Measurements from ENCODE around the gene WDPCP. TPM values are rescaled to one million over a fixed set of nuclear protein-coding genes. Genes with fewer than 3 reads are reported as not detected.

The WDPCP gene
- total and polyA plus RNA-seq, 2 of the 4 experiments (the other 2 are of a cell fraction): 2.2 to 10.2 TPM

- H3K18ac ChIP-seq (ENCODE audit: low read depth, low read length): no peak overlapping the region
- H3K9me3 ChIP-seq (ENCODE audit: control insufficient read depth, insufficient read depth, low read length): no peaks in the 10 kb centered on the region
- intact Hi-C loops (cut with micrococcal nuclease) (no loop called here), dilution Hi-C loops (cut with HindIII; ENCODE audit: low sequenced_read_pairs, unreplicated experiment) (no loop called here), in situ Hi-C loops (cut with MboI; ENCODE audit: low sequenced_read_pairs) (no loop called here)
- no peak overlapping the region for H2BK15ac ChIP-seq (ENCODE audit: low read depth, low read length)
- H3K9ac ChIP-seq (ENCODE audit: low read depth, low read length): no peak overlapping the region
- POLR2A ChIA-PET (ENCODE audit: unreplicated experiment): no interaction called here
- no peaks in the 10 kb centered on the region for H3K9me1 ChIP-seq (ENCODE audit: insufficient read depth, low read length)
- no peak overlapping the region for H3K23ac ChIP-seq (ENCODE audit: low read depth, low read length)
- CTCF ChIA-PET: interaction anchor here (1.3 kb wide), 1 partner anchor 262 kb away, joined by 4 read pairs; no protein-coding TSS in a partner anchor
- H3K27ac ChIP-seq (ENCODE audit: insufficient read depth, low read length): no peak overlapping the region
- H4K8ac ChIP-seq (ENCODE audit: low read depth in 2 of 2, low read length in 2 of 2): no peak overlapping the region
- no peak overlapping the region for H3K4ac ChIP-seq (ENCODE audit: low read depth, low read length)
- BruUV-seq (replicated peaks): no TSS peak
- H4K20me1 ChIP-seq (ENCODE audit: insufficient read depth, low read length): no peaks in the 10 kb centered on the region
- no peak overlapping the region for H2BK20ac ChIP-seq (ENCODE audit: low read depth, low read length)
- H3K36me3 ChIP-seq (ENCODE audit: control insufficient read depth, insufficient read depth, low read length): peaks cover 17% of the 10 kb centered on the region
- no peaks in the 10 kb centered on the region for H3K27me3 ChIP-seq (ENCODE audit: control insufficient read depth, insufficient read depth, low read length)
- H3K56ac ChIP-seq (ENCODE audit: extremely low read depth, insufficient read depth, low read length): no peak overlapping the region
- no peak overlapping the region for H2AFZ ChIP-seq (replicated peaks; ENCODE audit: low read length, poor library complexity)
- no peak overlapping the region for H2BK120ac ChIP-seq (ENCODE audit: low read depth, low read length)
- peaks cover 8 to 11% of the 10 kb centered on the region in 2 experiments; a peak in 2 of 4 replicates for H3K79me1 ChIP-seq (ENCODE audit: low read depth in 1 of 2, low read length in 2 of 2)
- H4K91ac ChIP-seq (ENCODE audit: insufficient read depth, low read depth, low read length): no peak overlapping the region
- no peak overlapping the region for H3K4me2 ChIP-seq (ENCODE audit: low read depth, low read length)
- no peak overlapping the region for H2BK5ac ChIP-seq (ENCODE audit: low read depth, low read length, poor library complexity, severe bottlenecking)
- no peak for TF ChIP-seq RAD21 (IDR thresholded peaks at IDR 0.05; ENCODE audit: low read length)
- no peak overlapping the region for H4K5ac ChIP-seq (ENCODE audit: low read depth, low read length)
- DNase-seq: no peak
- H3K4me1 ChIP-seq (ENCODE audit: control insufficient read depth, insufficient read depth, low read length): no peaks in the 10 kb centered on the region
- ATAC-seq (ENCODE audit: low read depth): no peak
- no CpG with 5 or more reads among the region's 2 CpGs for WGBS, 2 experiments (ENCODE audit: extremely low coverage in 2 of 2, insufficient read length in 1 of 2)
- H3K4me3 ChIP-seq (ENCODE audit: insufficient read depth, low read depth, low read length): no peak overlapping the region
- no peak overlapping the region for H2AK5ac ChIP-seq (ENCODE audit: low read depth, low read length)
- H2AK9ac ChIP-seq (replicated peaks; ENCODE audit: low read depth, low read length, poor library complexity): no peak overlapping the region
- H3K14ac ChIP-seq (replicated peaks; ENCODE audit: low read depth, low read length): no peak overlapping the region
Measured at GRCh38 chr2:63598981-63599380, 10.7 kb upstream of the WDPCP start.

All from IMR-90 (cell line).